GM23248 (cell line): ENCODE results near the gene ASIC2. TPM values are rescaled to one million over a fixed set of nuclear protein-coding genes. Genes with fewer than 3 reads are reported as not detected.
A peak's percentile ranks its signal among the peaks of the same experiment; 100 is the strongest.

Experiments
- DNase-seq: peaks from one replicate; pipeline ENCODE4 v3.0.0-alpha.2; 2015
- H2AFZ ChIP-seq: fragments of 200-600 bp; sonication (generic); 2 replicates; pipeline ENCODE4 v1.6.1; 2016; ENCODE audit warnings: antibody characterized with exemption
- H3F3A ChIP-seq: fragments of 200-600 bp; sonication (generic); 2 replicates; pipeline ENCODE4 v1.6.1; 2016; ENCODE audit warnings: mild to moderate bottlenecking, antibody characterized with exemption, mixed run types; ENCODE audit not compliant: insufficient read depth
- H3K27ac ChIP-seq: fragments of 200-600 bp; sonication (generic); 2 replicates; pipeline ENCODE4 v1.5.1; 2016; ENCODE audit warnings: mild to moderate bottlenecking
- H3K27me3 ChIP-seq: fragments of 200-600 bp; sonication (generic); replicated peaks from 2 replicates; pipeline ENCODE4 v1.6.1; 2016; ENCODE audit warnings: mild to moderate bottlenecking; ENCODE audit not compliant: insufficient read depth
- H3K36me3 ChIP-seq: fragments of 200-600 bp; sonication (generic); 2 replicates; pipeline ENCODE4 v1.6.1; 2016; ENCODE audit warnings: low read depth, mild to moderate bottlenecking
- H3K4me1 ChIP-seq: fragments of 200-600 bp; sonication (generic); 2 replicates; pipeline ENCODE4 v1.6.1; 2016; ENCODE audit warnings: mild to moderate bottlenecking; ENCODE audit not compliant: insufficient read depth
- H3K4me2 ChIP-seq: fragments of 200-600 bp; sonication (generic); one replicate; pipeline ENCODE4 v1.6.1; 2016; ENCODE audit warnings: mild to moderate bottlenecking; ENCODE audit not compliant: unreplicated experiment
- H3K4me3 ChIP-seq: fragments of 200-600 bp; sonication (generic); 2 replicates; pipeline ENCODE4 v1.5.1; 2016; ENCODE audit warnings: mild to moderate bottlenecking
- H3K79me2 ChIP-seq: fragments of 200-600 bp; sonication (generic); 2 replicates; pipeline ENCODE4 v1.6.1; 2016; ENCODE audit warnings: mild to moderate bottlenecking; ENCODE audit not compliant: insufficient read depth
- H3K9ac ChIP-seq: fragments of 200-600 bp; sonication (generic); 2 replicates; pipeline ENCODE4 v1.6.1; 2016; ENCODE audit warnings: mild to moderate bottlenecking
- H3K9me2 ChIP-seq: fragments of 200-600 bp; sonication (generic); 2 replicates; pipeline ENCODE4 v1.6.1; 2016; ENCODE audit warnings: mixed run types, mild to moderate bottlenecking, moderate library complexity; ENCODE audit not compliant: insufficient read depth
- H3K9me3 ChIP-seq: fragments of 200-600 bp; sonication (generic); one replicate; pipeline ENCODE4 v1.6.1; 2017; ENCODE audit warnings: low read depth
- H4K20me1 ChIP-seq: fragments of 200-600 bp; sonication (generic); 2 replicates; pipeline ENCODE4 v1.6.0; 2016; ENCODE audit not compliant: insufficient read depth
- EZH2 ChIP-seq: fragments of 200-600 bp; sonication (generic); IDR thresholded peaks from 2 replicates; pipeline ENCODE4 v1.6.1; 2018; ENCODE audit warnings: antibody characterized with exemption, mild to moderate bottlenecking; ENCODE audit not compliant: insufficient read depth, poor library complexity, severe bottlenecking
- EZH2phosphoT487 ChIP-seq: fragments of 200-600 bp; sonication (generic); IDR thresholded peaks from 2 replicates; pipeline ENCODE4 v1.6.1; 2018; ENCODE audit warnings: antibody characterized with exemption, moderate library complexity, mild to moderate bottlenecking, low read depth; ENCODE audit not compliant: insufficient read depth
- WGBS, 2 experiments: methylation state at CpG; one replicate each; pipeline ENCODE4 v1.1.6; 2015 to 2017; ENCODE audit warnings: low lambda C conversion rate in 2 of 2, low coverage in 1 of 2; ENCODE audit errors: missing lambda C conversion rate in 2 of 2; 5-methylcytosine and 5-hydroxymethylcytosine counted together
- in situ Hi-C: fragments of 300-500 bp; cut with MboI; formaldehyde crosslinking; loops from 2 replicates; pipeline ENCODE4 v1.15.0; 2020
- polyA plus RNA-seq: library from polyadenylated mRNA; unstranded; fragments of >200 nt; fragmentation: Nextera tagmentation; extraction: Ambion mirVana; gene quantifications from 2 replicates; pipeline ENCODE4 v1.2.1, GENCODE V29; 2016
- total RNA-seq: library from RNA; depleted of rRNA; stranded (reverse); fragments of >200 nt; shearing (Covaris generic); gene quantifications from 2 replicates; pipeline ENCODE4 v1.2.3, GENCODE V29; 2014

ASIC2 gene
- total and polyA plus RNA-seq, 2 experiments from 2014 or later = under 0.01 TPM; not detected in 1

- DNase-seq = no peak
- Histone ChIP-seq H3K4me1 (no peaks in the 10 kb centered on the region), H3K4me2 (no peak overlapping the region), H3K27me3 (peaks cover 28% of the 10 kb centered on the region), H3K9ac (no peak overlapping the region), H3F3A (no peaks in the 10 kb centered on the region), H3K4me3 (no peak overlapping the region), H2AFZ (no peak overlapping the region), H3K79me2 (no peaks in the 10 kb centered on the region), H3K36me3 (no peaks in the 10 kb centered on the region), H3K9me3 (no peaks in the 10 kb centered on the region), H4K20me1 (no peaks in the 10 kb centered on the region), H3K9me2 (no peaks in the 10 kb centered on the region), H3K27ac (no peak overlapping the region)
- WGBS, 2 experiments = 76 to 77% methylated on average over 9 of the region's 9 CpGs
- TF ChIP-seq EZH2 (no peak), EZH2phosphoT487 (no peak)
- in situ Hi-C loops = no loop called here
Observed at GRCh38 chr17:33192951-33193911, 99.9 kb downstream of the ASIC2 start.

DNA sequence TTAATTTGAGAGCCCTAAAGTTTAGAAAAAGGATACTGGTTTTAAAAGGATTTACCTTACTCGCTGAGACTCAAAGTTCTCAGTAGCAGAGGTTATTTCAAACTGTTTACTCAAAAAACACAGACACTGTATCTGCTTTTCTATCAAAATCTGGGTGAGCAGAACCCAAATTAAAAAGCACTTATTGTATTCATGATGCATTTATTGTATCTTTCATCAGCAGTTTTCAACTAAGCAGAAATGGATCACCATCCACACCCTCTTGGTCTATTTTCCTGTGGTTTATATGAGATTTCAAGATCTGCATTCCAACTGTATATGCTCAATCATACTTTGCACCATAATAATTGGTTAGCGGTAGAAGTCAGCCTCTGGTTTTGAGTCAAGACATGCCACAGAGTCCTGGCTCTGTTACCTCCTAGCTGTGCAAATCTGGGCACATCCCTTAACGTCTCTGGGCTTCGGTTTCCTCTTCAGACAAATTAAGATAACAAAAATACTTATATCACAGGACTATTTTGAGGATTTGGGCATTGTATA lies 109.5 kb downstream of the ASIC2 start:
- in situ Hi-C loops = no loop called here
- no peak for TF ChIP-seq EZH2
- Histone ChIP-seq H3K4me1 (no peaks in the 10 kb centered on the region), H3F3A (no peaks in the 10 kb centered on the region), H3K36me3 (no peaks in the 10 kb centered on the region), H3K4me2 (no peak overlapping the region), H4K20me1 (no peaks in the 10 kb centered on the region), H3K4me3 (no peak overlapping the region), H3K9me3 (no peaks in the 10 kb centered on the region), H3K9ac (no peak overlapping the region), H3K79me2 (no peaks in the 10 kb centered on the region), H3K27me3 (peaks cover 30% of the 10 kb centered on the region), H3K27ac (no peak overlapping the region), H3K9me2 (no peaks in the 10 kb centered on the region), H2AFZ (no peak overlapping the region)
- 43 to 54% methylated on average over 4 of the region's 4 CpGs for WGBS, 2 experiments
- peak; percentile 7 for DNase-seq

GRCh38 chr17:33179151-33179550 lies 113.9 kb downstream of the ASIC2 start:
- H3F3A ChIP-seq = no peaks in the 10 kb centered on the region
- H3K4me2 ChIP-seq = no peak overlapping the region
- H3K27ac ChIP-seq = no peak overlapping the region
- in situ Hi-C loops = no loop called here
- no peaks in the 10 kb centered on the region for H3K79me2 ChIP-seq
- no peaks in the 10 kb centered on the region for H3K9me2 ChIP-seq
- H3K27me3 ChIP-seq = peaks cover 26% of the 10 kb centered on the region
- TF ChIP-seq EZH2phosphoT487 = no peak
- no peak for TF ChIP-seq EZH2
- no peaks in the 10 kb centered on the region for H3K4me1 ChIP-seq
- H3K9ac ChIP-seq = no peak overlapping the region
- H3K4me3 ChIP-seq = no peak overlapping the region
- no peaks in the 10 kb centered on the region for H4K20me1 ChIP-seq
- H3K9me3 ChIP-seq = no peaks in the 10 kb centered on the region
- H2AFZ ChIP-seq = no peak overlapping the region
- DNase-seq = no peak
- 11 to 13% methylated on average over 4 of the region's 4 CpGs for WGBS, 2 experiments
- no peaks in the 10 kb centered on the region for H3K36me3 ChIP-seq

- Histone ChIP-seq H2AFZ (no peak overlapping the region), H3F3A (no peaks in the 10 kb centered on the region), H3K27ac (no peak overlapping the region), H3K27me3 (peaks cover 26% of the 10 kb centered on the region), H3K36me3 (no peaks in the 10 kb centered on the region), H3K9me3 (no peaks in the 10 kb centered on the region), H4K20me1 (no peaks in the 10 kb centered on the region), H3K9ac (no peak overlapping the region), H3K4me3 (no peak overlapping the region), H3K9me2 (no peaks in the 10 kb centered on the region), H3K4me2 (no peak overlapping the region), H3K4me1 (no peaks in the 10 kb centered on the region), H3K79me2 (no peaks in the 10 kb centered on the region)
- 27 to 33% methylated on average over 3 of the region's 3 CpGs for WGBS, 2 experiments
- DNase-seq = peak; percentile 23
- TF ChIP-seq EZH2 = no peak
- TF ChIP-seq EZH2phosphoT487 = no peak
- in situ Hi-C loops = no loop called here
Observed at GRCh38 chr17:33178681-33179080, 114.4 kb downstream of the ASIC2 start.
